Calu3 (cell line): ENCODE measurements around the gene CACNA1C. TPM values are rescaled to one million over a fixed set of nuclear protein-coding genes. Genes with fewer than 3 reads are reported as not detected.

ENCODE experiments used
- BruUV-seq: library from RNA; stranded (reverse); fragments of 400-500 nt; replicated peaks from 2 replicates; lab custom pipeline; 2021; lab: Mats Ljungman, UMichigan
- CTCF ChIA-PET: fragments of 300-600 bp; sonication (Branson Sonifier 250); formaldehyde crosslinking; loops from one replicate; lab custom pipeline; 2022; ENCODE audit warnings: antibody characterized with exemption; lab: Charles Lee
- DNase-seq: peaks from one replicate; pipeline ENCODE4 v3.0.0; 2022
- H3K27ac Mint-ChIP-seq: one replicate; pipeline ENCODE4 v1.8.0; 2022; ENCODE audit warnings: mixed read lengths; ENCODE audit not compliant: unreplicated experiment
- H3K27me3 Mint-ChIP-seq: one replicate; pipeline ENCODE4 v1.8.0; 2022; ENCODE audit warnings: mixed read lengths; ENCODE audit not compliant: unreplicated experiment
- H3K36me3 Mint-ChIP-seq: one replicate; pipeline ENCODE4 v1.8.0; 2022; ENCODE audit warnings: mild to moderate bottlenecking, moderate library complexity, mixed read lengths; ENCODE audit not compliant: insufficient read depth, unreplicated experiment
- H3K4me1 Mint-ChIP-seq: one replicate; pipeline ENCODE4 v1.8.0; 2022; ENCODE audit warnings: mild to moderate bottlenecking, low read depth, mixed read lengths; ENCODE audit not compliant: unreplicated experiment
- H3K4me3 Mint-ChIP-seq: one replicate; pipeline ENCODE4 v1.8.0; 2022; ENCODE audit warnings: mild to moderate bottlenecking, low read depth, moderate library complexity, mixed read lengths; ENCODE audit not compliant: unreplicated experiment
- H3K9me3 Mint-ChIP-seq: one replicate; pipeline ENCODE4 v1.8.0; 2022; ENCODE audit warnings: low read depth, mixed read lengths; ENCODE audit not compliant: unreplicated experiment
- CTCF ChIP-seq: fragments of 200-600 bp; IDR thresholded peaks from one replicate; pipeline ENCODE4 v1.8.0; 2022; ENCODE audit warnings: antibody characterized with exemption; ENCODE audit not compliant: unreplicated experiment
- intact Hi-C: fragments of 100-400 bp; cut with micrococcal nuclease; formaldehyde crosslinking; loops from one replicate; pipeline ENCODE4 v1.10.0; 2022; ENCODE audit not compliant: unreplicated experiment
- total RNA-seq: library from RNA; stranded (reverse); gene quantifications from 2 replicates; pipeline ENCODE4 v1.2.3, GENCODE V29; 2022

The CACNA1C gene
- total RNA-seq, 1 experiment from 2014 or later, result not detected

GRCh38 chr12:2588345-2588744 lies 535.6 kb downstream of the CACNA1C start:
- DNase-seq, result no peak
- H3K4me1 Mint-ChIP-seq, result no peaks in the 10 kb centered on the region
- H3K27me3 Mint-ChIP-seq, result peaks cover 100% of the 10 kb centered on the region
- H3K27ac Mint-ChIP-seq, result no peak overlapping the region
- CTCF ChIA-PET, result no interaction called here
- intact Hi-C loops, result no loop called here
- no peaks in the 10 kb centered on the region for H3K36me3 Mint-ChIP-seq
- no TSS peak for BruUV-seq
- no peak for TF ChIP-seq CTCF
- H3K9me3 Mint-ChIP-seq, result no peaks in the 10 kb centered on the region
- no peak overlapping the region for H3K4me3 Mint-ChIP-seq

- BruUV-seq, result no TSS peak
- Mint-ChIP-seq H3K4me3 (no peak overlapping the region), H3K36me3 (no peaks in the 10 kb centered on the region), H3K9me3 (no peaks in the 10 kb centered on the region), H3K27ac (no peak overlapping the region), H3K4me1 (no peaks in the 10 kb centered on the region), H3K27me3 (peaks cover 94% of the 10 kb centered on the region)
- no peak for TF ChIP-seq CTCF
- DNase-seq, result no peak
- intact Hi-C loops, result no loop called here
- CTCF ChIA-PET, result no interaction called here
These were observed 536.6 kb downstream of the CACNA1C start for GRCh38 chr12:2589381-2589780.

- no peak for DNase-seq
- no peaks in the 10 kb centered on the region for H3K9me3 Mint-ChIP-seq
- H3K4me1 Mint-ChIP-seq, result no peaks in the 10 kb centered on the region
- intact Hi-C loops, result no loop called here
- H3K27ac Mint-ChIP-seq, result no peak overlapping the region
- no peak overlapping the region for H3K4me3 Mint-ChIP-seq
- BruUV-seq, result no TSS peak
- peaks cover 93% of the 10 kb centered on the region for H3K27me3 Mint-ChIP-seq
- H3K36me3 Mint-ChIP-seq, result no peaks in the 10 kb centered on the region
- TF ChIP-seq CTCF, result no peak
- CTCF ChIA-PET, result interaction anchor here (0.7 to 1.1 kb wide), 2 partner anchors 31 to 1275 kb away, joined by 3 read pairs; no protein-coding TSS in a partner anchor
These were observed 540.3 kb downstream of the CACNA1C start for GRCh38 chr12:2593045-2593444.

- TF ChIP-seq CTCF, result no peak
- no TSS peak for BruUV-seq
- H3K27ac Mint-ChIP-seq, result no peak overlapping the region
- intact Hi-C loops, result no loop called here
- H3K9me3 Mint-ChIP-seq, result no peaks in the 10 kb centered on the region
- CTCF ChIA-PET, result no interaction called here
- no peak for DNase-seq
- H3K4me1 Mint-ChIP-seq, result no peaks in the 10 kb centered on the region
- no peaks in the 10 kb centered on the region for H3K36me3 Mint-ChIP-seq
- H3K4me3 Mint-ChIP-seq, result no peak overlapping the region
- peaks cover 83% of the 10 kb centered on the region for H3K27me3 Mint-ChIP-seq
These were observed 543.7 kb downstream of the CACNA1C start for GRCh38 chr12:2596441-2596840.
